ENCODE data around the gene MORN1. TPM values are rescaled to one million over a fixed set of nuclear protein-coding genes. Genes with fewer than 3 reads are reported as not detected.
A peak's percentile ranks its signal among the peaks of the same experiment; 100 is the strongest.

Gene MORN1
- total RNA-seq, 2 experiments from 2014 or later = 5.3 to 6.5 TPM

GRCh38 chr1:2300004-2300771, 91.2 kb downstream of the MORN1 start:
- ATAC-seq (ENCODE audit: poor library complexity) = peak; percentile 58
- Histone ChIP-seq H3K27ac (ENCODE audit: low read depth in 1 of 2, low read length in 2 of 2) (peak overlapping the region; percentile 97 to 98), H3K27me3 (ENCODE audit: control insufficient read depth in 1 of 2, insufficient read depth in 2 of 2, low read length in 2 of 2) (no peaks in the 10 kb centered on the region), H3K4me1 (ENCODE audit: insufficient read depth, low read length) (peaks cover 81% of the 10 kb centered on the region), H3K4me3 (ENCODE audit: low read length) (peak overlapping the region; percentile 61), H3K36me3 (ENCODE audit: insufficient read depth, low read length) (peaks cover 57% of the 10 kb centered on the region), H3K9me3 (ENCODE audit: control insufficient read depth in 1 of 2, insufficient read depth in 1 of 2, low read length in 2 of 2) (peaks cover 0 to 4% of the 10 kb centered on the region in 2 experiments)
- Mint-ChIP-seq H3K27ac (peak overlapping the region; percentile 99), H3K36me3 (ENCODE audit: low read depth) (peaks cover 74% of the 10 kb centered on the region), H3K4me1 (ENCODE audit: low read depth) (peaks cover 58% of the 10 kb centered on the region), H3K27me3 (no peaks in the 10 kb centered on the region), H3K9me3 (no peaks in the 10 kb centered on the region), H3K4me3 (peak overlapping the region; percentile 91)
- TF ChIP-seq CTCF (IDR thresholded peaks at IDR 0.05) = no peak
- DNase-seq = peak; percentile 51 to 92 (median 72)
- ChIA-PET CTCF (interaction anchor here (0.6 to 2.9 kb wide), 7 partner anchors 9 to 105 kb away, joined by 3 to 14 read pairs (median 3); partner anchors contain the start of gene FAAP20), POLR2A (interaction anchor here (0.7 to 4.8 kb wide), 15 partner anchors 10 to 105 kb away, joined by 3 to 116 read pairs (median 9); partner anchors contain the start of genes FAAP20, MORN1, RER1 and SKI)
- intact Hi-C loops (cut with DNase I, micrococcal nuclease) = loop anchor here (1.0 to 2.0 kb wide), 3 partner anchors 44 to 71 kb away; partner anchors contain the start of gene SKI (in 1 of the 2)

- intact Hi-C loops (cut with DNase I, micrococcal nuclease) = no loop called here
- TF ChIP-seq CTCF (IDR thresholded peaks at IDR 0.05) = no peak
- Histone ChIP-seq H3K27ac (ENCODE audit: low read depth in 1 of 2, low read length in 2 of 2) (peak overlapping the region; percentile 97 to 98), H3K4me3 (ENCODE audit: low read length) (no peak overlapping the region), H3K9me3 (ENCODE audit: control insufficient read depth in 1 of 2, insufficient read depth in 1 of 2, low read length in 2 of 2) (no peaks in the 10 kb centered on the region), H3K27me3 (ENCODE audit: control insufficient read depth in 1 of 2, insufficient read depth in 2 of 2, low read length in 2 of 2) (no peaks in the 10 kb centered on the region), H3K4me1 (ENCODE audit: insufficient read depth, low read length) (peaks cover 91% of the 10 kb centered on the region), H3K36me3 (ENCODE audit: insufficient read depth, low read length) (peaks cover 50% of the 10 kb centered on the region)
- ChIA-PET POLR2A (interaction anchor here (1.6 to 4.8 kb wide), 4 partner anchors 9 to 68 kb away, joined by 4 to 116 read pairs (median 48); partner anchors contain the start of gene SKI), CTCF (interaction anchor here (1.5 to 2.9 kb wide), 2 partner anchors 8 to 16 kb away, joined by 5 to 14 read pairs; no protein-coding TSS in a partner anchor)
- peak overlapping the region; percentile 71 for H3K4me3 Mint-ChIP-seq
- peaks cover 74% of the 10 kb centered on the region for H3K36me3 Mint-ChIP-seq (ENCODE audit: low read depth)
- H3K27me3 Mint-ChIP-seq = no peaks in the 10 kb centered on the region
- ATAC-seq (ENCODE audit: poor library complexity) (no peak), DNase-seq (no peak)
- H3K4me1 Mint-ChIP-seq (ENCODE audit: low read depth) = peaks cover 65% of the 10 kb centered on the region
- H3K27ac Mint-ChIP-seq = peak overlapping the region; percentile 99
- H3K9me3 Mint-ChIP-seq = no peaks in the 10 kb centered on the region
Observed at GRCh38 chr1:2299131-2299627, 92.2 kb downstream of the MORN1 start.

- H3K9me3 ChIP-seq (ENCODE audit: control insufficient read depth in 1 of 2, insufficient read depth in 1 of 2, low read length in 2 of 2) = no peaks in the 10 kb centered on the region
- Mint-ChIP-seq H3K27ac (peak overlapping the region; percentile 99), H3K36me3 (ENCODE audit: low read depth) (peaks cover 74% of the 10 kb centered on the region), H3K4me3 (peak overlapping the region; percentile 71), H3K9me3 (no peaks in the 10 kb centered on the region), H3K4me1 (ENCODE audit: low read depth) (peaks cover 70% of the 10 kb centered on the region), H3K27me3 (no peaks in the 10 kb centered on the region)
- intact Hi-C loops (cut with DNase I, micrococcal nuclease) = no loop called here
- POLR2A ChIA-PET = interaction anchor here (1.6 to 4.8 kb wide), 4 partner anchors 9 to 68 kb away, joined by 4 to 116 read pairs (median 48); partner anchors contain the start of gene SKI
- H3K4me3 ChIP-seq (ENCODE audit: low read length) = no peak overlapping the region
- DNase-seq (no peak), ATAC-seq (ENCODE audit: poor library complexity) (no peak)
- H3K36me3 ChIP-seq (ENCODE audit: insufficient read depth, low read length) = peaks cover 45% of the 10 kb centered on the region
- peaks cover 96% of the 10 kb centered on the region for H3K4me1 ChIP-seq (ENCODE audit: insufficient read depth, low read length)
- peak overlapping the region; percentile 97 to 98 for H3K27ac ChIP-seq (ENCODE audit: low read depth in 1 of 2, low read length in 2 of 2)
- CTCF ChIA-PET = interaction anchor here (1.5 to 2.9 kb wide), 2 partner anchors 8 to 17 kb away, joined by 5 to 14 read pairs; no protein-coding TSS in a partner anchor
- TF ChIP-seq CTCF (IDR thresholded peaks at IDR 0.05) = no peak
- no peaks in the 10 kb centered on the region for H3K27me3 ChIP-seq (ENCODE audit: control insufficient read depth in 1 of 2, insufficient read depth in 2 of 2, low read length in 2 of 2)
Observed at GRCh38 chr1:2298685-2299084, 92.7 kb downstream of the MORN1 start.

Data from CD4-positive, alpha-beta T cell (primary cell).